K562 (cell line): ENCODE results near the gene HLCS. TPM values are rescaled to one million over a fixed set of nuclear protein-coding genes. Genes with fewer than 3 reads are reported as not detected.

ENCODE experiments used
- ATAC-seq: fragments of 200-7000 bp; cut with Tn5 transposase; 3 replicates; pipeline ENCODE4 v1.9.1; 2020; ENCODE audit warnings: moderate library complexity
- BruUV-seq: library from RNA; stranded (reverse); fragments of 400-500 nt; replicated peaks from 2 replicates; lab custom pipeline; 2021; lab: Mats Ljungman, UMichigan
- CTCF ChIA-PET: fragments of 300-600 bp; formaldehyde crosslinking; extraction: SDS; loops from one replicate; lab custom pipeline; 2021; ENCODE audit warnings: low intra/inter-chr PET ratio; lab: Yijun Ruan, JAX
- POLR2A ChIA-PET: fragments of 300-600, 350-650 bp; sonication (Branson Sonifier 250); formaldehyde crosslinking; extraction: SDS; loops from one replicate; lab custom pipeline; 2021; ENCODE audit warnings: antibody characterized with exemption, inconsistent platforms; lab: Yijun Ruan, JAX
- DNase-seq, 4 experiments: peaks; one replicate each; pipeline versions ENCODE4 v3.0.0 to v3.0.0-alpha.2; 2011 to 2018; ENCODE audit warnings: low spot score in 3 of 4, mixed read lengths in 3 of 4; ENCODE audit errors: extremely low read depth in 1 of 4
- FAIRE-seq: peaks from 2 replicates; lab custom pipeline; 2011; peaks lifted over from hg19 to GRCh38; lab: Jason Lieb, UNC
- H2AFZ ChIP-seq: 2 replicates; pipeline ENCODE4 v1.6.0; 2011; ENCODE audit warnings: low read depth, low read length, control low read depth, inconsistent platforms
- H3K27ac ChIP-seq: fragments of 200-600 bp; 3 replicates; pipeline ENCODE4 v1.8.0; 2011; ENCODE audit warnings: low read depth, mild to moderate bottlenecking, control low read depth, inconsistent platforms, low read length, moderate library complexity, mixed read lengths; ENCODE audit errors: extremely low read depth
- H3K27me3 ChIP-seq, 2 experiments: fragments of 300-600 bp in 1 of 2; 2 replicates in 1 of 2; 3 replicates in 1 of 2; pipeline versions ENCODE4 v1.6.0 to v1.8.0; 2011; ENCODE audit warnings: inconsistent platforms in 2 of 2, low read length in 2 of 2, mild to moderate bottlenecking in 1 of 2, mixed read lengths in 1 of 2, moderate library complexity in 1 of 2; ENCODE audit not compliant: control insufficient read depth in 2 of 2, insufficient read depth in 2 of 2
- H3K36me3 ChIP-seq: fragments of 300-600 bp; 3 replicates; pipeline ENCODE4 v1.8.0; 2011; ENCODE audit warnings: mild to moderate bottlenecking, low read length, inconsistent platforms; ENCODE audit not compliant: control insufficient read depth, insufficient read depth
- H3K4me1 ChIP-seq, 2 experiments: fragments of 200-600 bp in 1 of 2; replicated peaks in 1 of 2; 2 replicates in 1 of 2; 3 replicates in 1 of 2; pipeline versions ENCODE4 v1.5.1 to v1.8.0; 2011; ENCODE audit warnings: inconsistent platforms in 2 of 2, low read length in 2 of 2, mild to moderate bottlenecking in 1 of 2, mixed read lengths in 1 of 2, moderate library complexity in 1 of 2; ENCODE audit not compliant: control insufficient read depth in 2 of 2, insufficient read depth in 2 of 2
- H3K4me2 ChIP-seq: 2 replicates; pipeline ENCODE4 v1.6.1; 2011; ENCODE audit warnings: low read length, control low read depth, inconsistent platforms, mixed read lengths; ENCODE audit not compliant: insufficient read depth
- H3K4me3 ChIP-seq: fragments of 200-600 bp; sonication (generic), shearing (Covaris generic); 2 replicates; pipeline ENCODE4 v1.5.1; 2016; ENCODE audit warnings: control low read depth, inconsistent platforms
- H3K79me2 ChIP-seq: fragments of 200-600 bp; 3 replicates; pipeline ENCODE4 v1.8.0; 2011; ENCODE audit warnings: low read length, inconsistent platforms; ENCODE audit not compliant: control insufficient read depth, insufficient read depth
- H3K9ac ChIP-seq, 2 experiments: 2 replicates each; pipeline versions ENCODE4 v1.6.0 to v1.6.1; 2011; ENCODE audit warnings: low read depth in 2 of 2, low read length in 2 of 2, control low read depth in 1 of 2, inconsistent platforms in 1 of 2, mild to moderate bottlenecking in 1 of 2, mixed read lengths in 1 of 2; ENCODE audit not compliant: insufficient read depth in 1 of 2
- H3K9me1 ChIP-seq: one replicate; pipeline ENCODE4 v1.6.0; 2011; ENCODE audit warnings: inconsistent platforms, mild to moderate bottlenecking, low read length, moderate library complexity; ENCODE audit not compliant: control insufficient read depth, insufficient read depth
- H3K9me3 ChIP-seq: replicated peaks from 2 replicates; pipeline ENCODE4 v1.5.1; 2011; ENCODE audit warnings: low read depth, low read length, inconsistent platforms; ENCODE audit not compliant: control insufficient read depth, insufficient read depth
- H4K20me1 ChIP-seq: replicated peaks from 2 replicates; pipeline ENCODE4 v1.6.1; 2011; ENCODE audit warnings: low read length, inconsistent platforms, mixed read lengths; ENCODE audit not compliant: control insufficient read depth, insufficient read depth
- CBX3 ChIP-seq, 2 experiments: IDR thresholded peaks; 1 replicate in 1 of 2; 2 replicates in 1 of 2; pipeline ENCODE4 v1.6.1; 2012; ENCODE audit warnings: inconsistent platforms in 2 of 2, low read length in 2 of 2, borderline replicate concordance in 1 of 2, control low read depth in 1 of 2
- DPF2 ChIP-seq: fragments of 450-650 bp; IDR thresholded peaks from 2 replicates; pipeline ENCODE4 v1.6.1; 2016
- FOXK2 ChIP-seq, 2 experiments: fragments of 450-650 bp; IDR thresholded peaks in 1 of 2; conservative IDR thresholded peaks in 1 of 2; 2 replicates each; pipeline ENCODE4 v1.6.1; 2016; ENCODE audit warnings: low read depth in 2 of 2, mild to moderate bottlenecking in 1 of 2
- HDAC6 ChIP-seq: IDR thresholded peaks from 2 replicates; pipeline ENCODE4 v1.6.1; 2012; ENCODE audit warnings: low read depth, mild to moderate bottlenecking, control low read depth, inconsistent platforms, low read length, moderate library complexity
- RAD21 ChIP-seq, 2 experiments: fragments of 250-450 bp in 1 of 2; fragments of 450-650 bp in 1 of 2; sonication (Bioruptor Pico) in 1 of 2; formaldehyde crosslinking in 1 of 2; IDR thresholded peaks in 1 of 2; conservative IDR thresholded peaks in 1 of 2; 2 replicates each; pipeline versions ENCODE4 v1.4.0 to v1.8.0; 2020 to 2022; ENCODE audit warnings: mild to moderate bottlenecking in 2 of 2, moderate library complexity in 1 of 2
- VEZF1 ChIP-seq: fragments of 200-800 bp; sonication (Bioruptor generic); IDR thresholded peaks from 2 replicates; pipeline ENCODE4 v1.6.1; 2017; ENCODE audit warnings: missing genetic modification characterization, missing compliant biosample characterization
- ZNF316 ChIP-seq: fragments of 450-650 bp; IDR thresholded peaks from 2 replicates; pipeline ENCODE4 v1.6.1; 2016
- ZNF347 ChIP-seq: fragments of 450-650 bp; formaldehyde crosslinking; IDR thresholded peaks from 2 replicates; pipeline ENCODE4 v1.4.0; 2020; ENCODE audit warnings: low read depth, mild to moderate bottlenecking, moderate library complexity
- ZNF668 ChIP-seq: fragments of 250-450 bp; sonication (Bioruptor Pico); IDR thresholded peaks from 2 replicates; pipeline ENCODE4 v1.8.0; 2022; ENCODE audit warnings: mild to moderate bottlenecking, inconsistent platforms
- WGBS: fragments of 100-300 bp; shearing (Covaris generic); methylation state at CpG from one replicate; pipeline ENCODE4 v1.1.6; 2016; ENCODE audit warnings: low coverage, mixed read lengths; ENCODE audit not compliant: insufficient coverage; ENCODE audit errors: missing lambda C conversion rate; 5-methylcytosine and 5-hydroxymethylcytosine counted together
- in situ Hi-C: fragments of 300-500 bp; cut with MboI; formaldehyde crosslinking; loops from 4 replicates; pipeline ENCODE4 v1.15.0; 2018; ENCODE audit warnings: inconsistent platforms, mixed read lengths
- intact Hi-C: fragments of 100-400 bp; cut with micrococcal nuclease; formaldehyde crosslinking; loops from 2 replicates; pipeline ENCODE4 v1.14.2; 2022
- polyA plus RNA-seq, 8 experiments: library from polyadenylated mRNA; depleted of rRNA in 4 of 8; stranded (reverse) in 5 of 8; unstranded in 3 of 8; fragments of >200 nt; fragmentation: Nextera tagmentation in 2 of 8; fragmentation: Illumina TruSeq in 1 of 8; extraction: Ambion mirVana in 2 of 8; extraction: Trizol in 1 of 8; gene quantifications; 2 replicates each; pipeline versions ENCODE4 v1.2.1 to v1.2.3, GENCODE V29; 2011 to 2014; ENCODE audit warnings: inconsistent platforms in 1 of 8, missing spikeins in 1 of 8
- total RNA-seq, 7 experiments: library from RNA; depleted of rRNA in 6 of 7; stranded (reverse); fragments of >200 nt in 6 of 7; fragmentation: Illumina TruSeq in 2 of 7; extraction: Trizol in 2 of 7; gene quantifications; 2 replicates each; pipeline versions ENCODE4 v1.2.1 to v1.2.3, GENCODE V29; 2011 to 2021; ENCODE audit warnings: low replicate concordance in 1 of 7

HLCS gene
- total and polyA plus RNA-seq, 9 of the 15 experiments (the other 6 are each of a cell fraction or from before 2014, with no cell fraction given) = 3.0 to 21.5 (median 17.1) TPM

- TF ChIP-seq ZNF347 (CRISPR knock-in tag) (no peak), RAD21 (CRISPR knock-in tag; conservative IDR thresholded peaks at IDR 0.05 in 1 of 2, IDR thresholded peaks at IDR 0.05 in 1 of 2) (peak in 1 of 2 experiments; percentile 9; a peak in 1 of 4 replicates)
- TF ChIP-seq, all 486 proteins: peak for 2
These were observed 238.6 kb downstream of the HLCS start (continued) for GRCh38 chr21:36727866-36728265.

- H3K9ac ChIP-seq = no peak overlapping the region
- H2AFZ ChIP-seq = no peak overlapping the region
- H3K4me3 ChIP-seq = no peak overlapping the region
- intact Hi-C loops = no loop called here
- BruUV-seq = no TSS peak
- H3K27me3 ChIP-seq = peaks cover 63 to 78% of the 10 kb centered on the region in 2 experiments
- H3K4me2 ChIP-seq = no peak overlapping the region
- ChIA-PET CTCF (interaction anchor here (0.5 kb wide), 1 partner anchor 900 kb away, joined by 5 read pairs; no protein-coding TSS in a partner anchor), POLR2A (interaction anchor here (1.0 kb wide), 1 partner anchor 11 kb away, joined by 3 read pairs; no protein-coding TSS in a partner anchor)
- H3K9me1 ChIP-seq = no peaks in the 10 kb centered on the region
- DNase-seq = no peak
- 5% methylated on average over 12 of the region's 12 CpGs for WGBS
- no peak for FAIRE-seq
- H3K9me3 ChIP-seq = no peaks in the 10 kb centered on the region
- no peak for TF ChIP-seq CBX3 (IDR thresholded peaks at IDR 0.05; ENCODE audit: borderline replicate concordance in 1 of 2, low read length in 2 of 2)
- 0 out of 2 replicates have a peak, but pooled peaks have one; percentile 34 for TF ChIP-seq ZNF316
- TF ChIP-seq VEZF1 = no peak
- TF ChIP-seq FOXK2 (conservative IDR thresholded peaks at IDR 0.05 in 1 of 2, IDR thresholded peaks at IDR 0.05 in 1 of 2; ENCODE audit: low read depth in 2 of 2) = no peak
- TF ChIP-seq HDAC6 = no peak
- no peak for TF ChIP-seq DPF2
- TF ChIP-seq ZNF668 (CRISPR knock-in tag) = no peak
- H4K20me1 ChIP-seq = 0 out of 2 replicates have a peak, but pooled peaks cover 9% of the 10 kb centered on the region
- peaks cover 0 to 5% of the 10 kb centered on the region in 2 experiments; a peak in 3 of 5 replicates for H3K4me1 ChIP-seq
- no peaks in the 10 kb centered on the region for H3K79me2 ChIP-seq
- in situ Hi-C loops = no loop called here
- ATAC-seq = no peak
- H3K36me3 ChIP-seq = no peaks in the 10 kb centered on the region
- no peak overlapping the region for H3K27ac ChIP-seq
These were observed 240.6 kb downstream of the HLCS start for GRCh38 chr21:36725793-36726386.
